HEK293 (cell line): Measurements from ENCODE around the gene RHBDF2.
A peak's percentile ranks its signal among the peaks of the same experiment; 100 is the strongest.

ENCODE experiments used
- GLIS1 ChIP-seq: fragments of 450-650 bp; formaldehyde crosslinking; IDR thresholded peaks from 2 replicates; pipeline ENCODE4 v1.5.1; 2016; ENCODE audit warnings: missing biosample characterization, missing genetic modification characterization
- INSM2 ChIP-seq: fragments of 450-650 bp; formaldehyde crosslinking; IDR thresholded peaks from 2 replicates; pipeline ENCODE4 v1.5.1; 2016; ENCODE audit warnings: missing biosample characterization, missing genetic modification characterization
- MEIS1 ChIP-seq: sonication (generic); formaldehyde crosslinking; IDR thresholded peaks from 2 replicates; pipeline ENCODE4 v1.8.1; 2022; ENCODE audit warnings: missing genetic modification reagents, mild to moderate bottlenecking, borderline replicate concordance
- OSR2 ChIP-seq: fragments of 450-650 bp; formaldehyde crosslinking; IDR thresholded peaks from 2 replicates; pipeline ENCODE4 v1.5.1; 2016; ENCODE audit warnings: missing biosample characterization, missing genetic modification characterization
- PRDM4 ChIP-seq: fragments of 450-650 bp; formaldehyde crosslinking; IDR thresholded peaks from 2 replicates; pipeline ENCODE4 v1.5.1; 2017; ENCODE audit warnings: missing biosample characterization, missing genetic modification characterization
- REST ChIP-seq: fragments of 450-650 bp; formaldehyde crosslinking; IDR thresholded peaks from 2 replicates; pipeline ENCODE4 v1.5.1; 2016; ENCODE audit warnings: missing biosample characterization, missing genetic modification characterization
- SCRT1 ChIP-seq: fragments of 450-650 bp; formaldehyde crosslinking; IDR thresholded peaks from 2 replicates; pipeline ENCODE4 v1.5.1; 2016; ENCODE audit warnings: missing biosample characterization, missing genetic modification characterization, borderline replicate concordance
- SP3 ChIP-seq: fragments of 450-650 bp; formaldehyde crosslinking; IDR thresholded peaks from 2 replicates; pipeline ENCODE4 v1.5.1; 2016; ENCODE audit warnings: missing biosample characterization, missing genetic modification characterization
- ZBTB11 ChIP-seq: fragments of 450-650 bp; formaldehyde crosslinking; conservative IDR thresholded peaks from 2 replicates; pipeline ENCODE4 v1.5.1; 2016; ENCODE audit warnings: low read depth, missing biosample characterization, missing genetic modification characterization
- ZBTB17 ChIP-seq: fragments of 450-650 bp; formaldehyde crosslinking; IDR thresholded peaks from 2 replicates; pipeline ENCODE4 v1.5.1; 2016; ENCODE audit warnings: missing biosample characterization, missing genetic modification characterization
- ZBTB20 ChIP-seq: fragments of 450-650 bp; formaldehyde crosslinking; IDR thresholded peaks from 2 replicates; pipeline ENCODE4 v1.5.1; 2016; ENCODE audit warnings: missing biosample characterization, missing genetic modification characterization
- ZBTB8A ChIP-seq: fragments of 450-650 bp; formaldehyde crosslinking; IDR thresholded peaks from 2 replicates; pipeline ENCODE4 v1.5.1; 2016; ENCODE audit warnings: missing biosample characterization, missing genetic modification characterization
- ZNF114 ChIP-seq: fragments of 450-650 bp; formaldehyde crosslinking; IDR thresholded peaks from 2 replicates; pipeline ENCODE4 v1.5.0; 2017; ENCODE audit warnings: missing biosample characterization, missing genetic modification characterization
- ZNF148 ChIP-seq: fragments of 450-650 bp; formaldehyde crosslinking; IDR thresholded peaks from 2 replicates; pipeline ENCODE4 v1.5.0; 2017; ENCODE audit warnings: missing biosample characterization, missing genetic modification characterization, borderline replicate concordance
- ZNF174 ChIP-seq: fragments of 450-650 bp; formaldehyde crosslinking; IDR thresholded peaks from 2 replicates; pipeline ENCODE4 v1.5.0; 2017; ENCODE audit warnings: missing biosample characterization, mild to moderate bottlenecking, missing genetic modification characterization
- ZNF19 ChIP-seq: fragments of 450-650 bp; formaldehyde crosslinking; IDR thresholded peaks from 2 replicates; pipeline ENCODE4; 2016; ENCODE audit warnings: missing biosample characterization, missing genetic modification characterization, low read depth
- ZNF335 ChIP-seq: fragments of 450-650 bp; formaldehyde crosslinking; conservative IDR thresholded peaks from 2 replicates; pipeline ENCODE4 v1.5.1; 2016; ENCODE audit warnings: missing biosample characterization, missing genetic modification characterization
- ZNF391 ChIP-seq: fragments of 450-650 bp; formaldehyde crosslinking; IDR thresholded peaks from 2 replicates; pipeline ENCODE4 v1.5.1; 2016; ENCODE audit warnings: low read depth, missing biosample characterization, missing genetic modification characterization, borderline replicate concordance
- ZNF514 ChIP-seq: fragments of 450-650 bp; formaldehyde crosslinking; IDR thresholded peaks from 2 replicates; pipeline ENCODE4 v1.5.1; 2016; ENCODE audit warnings: missing biosample characterization, missing genetic modification characterization
- ZNF639 ChIP-seq: fragments of 450-650 bp; formaldehyde crosslinking; IDR thresholded peaks from 2 replicates; pipeline ENCODE4 v1.5.1; 2016; ENCODE audit warnings: missing biosample characterization, missing genetic modification characterization
- ZSCAN4 ChIP-seq: fragments of 450-650 bp; formaldehyde crosslinking; IDR thresholded peaks from 2 replicates; pipeline ENCODE4 v1.5.1; 2017; ENCODE audit warnings: missing biosample characterization, missing genetic modification characterization

RHBDF2 gene

GRCh38 chr17:76540381-76541300 lies 39.4 kb upstream of the RHBDF2 start (continued):
- TF ChIP-seq ZNF639 (no peak), ZSCAN4 (tag by site-specific recombination) (peak; percentile 61), ZNF148 (tag by site-specific recombination) (no peak), MEIS1 (CRISPR knock-in tag) (no peak), OSR2 (peak; percentile 50), SCRT1 (0 out of 2 replicates have a peak, but pooled peaks have one; percentile 25), ZNF391 (tag by site-specific recombination) (peak; percentile 61; the same call in 1 of the 2 replicates), SP3 (tag by site-specific recombination) (peak; percentile 69), PRDM4 (0 out of 2 replicates have a peak, but pooled peaks have one; percentile 29), ZNF19 (tag by site-specific recombination) (no peak), ZBTB8A (tag by site-specific recombination) (peak; percentile 72), GLIS1 (peak; percentile 61), ZBTB20 (peak; percentile 29; the same call in 1 of the 2 replicates), ZNF514 (no peak), ZBTB17 (peak; percentile 94), ZBTB11 (0 out of 2 replicates have a peak, but pooled peaks have one; percentile 6), ZNF174 (tag by site-specific recombination) (no peak), ZNF114 (tag by site-specific recombination) (no peak), INSM2 (tag by site-specific recombination) (no peak; the same call in 1 of the 2 replicates), ZNF335 (tag by site-specific recombination) (peak; percentile 68), REST (tag by site-specific recombination) (peak; percentile 34; the same call in 1 of the 2 replicates)
